Epithelial cell of alveolus of lung (primary cell): ENCODE data around the gene SUV39H2. TPM values are rescaled to one million over a fixed set of nuclear protein-coding genes. Genes with fewer than 3 reads are reported as not detected.

Experiments
- total RNA-seq: library from RNA; depleted of rRNA; stranded (reverse); fragments of >200 nt; gene quantifications from 2 replicates; pipeline ENCODE4 v1.2.1, GENCODE V29; 2015

Gene SUV39H2
- total RNA-seq, result 6.0 and 13.4 TPM in 2 replicates

GRCh38 chr10:14878266-14879123 is at the start of gene SUV39H2:
TSS of gene SUV39H2 (plus strand) at chr10:14878866. CDS start at chr10:14878889, 23 bp downstream.

GRCh38 chr10:14837757-14838581 is 40.7 kb upstream of the SUV39H2 start, which contains the start of the genes CDNF, HSPA14 and MSANTD7:
TSS of gene CDNF (minus strand) at chr10:14838037. CDS start at chr10:14837946, 91 bp downstream.
TSS of gene HSPA14 (plus strand) at chr10:14838306. CDS start at chr10:14838403, 97 bp downstream.
TSS of gene MSANTD7 (plus strand) at chr10:14838306. CDS start at chr10:14842285, 3,979 bp downstream.

Other genes with a start within 250 kb of the SUV39H2 start
- 22.1 and 33.1 TPM in 2 replicates for gene FAM107B, start 104.0 kb upstream of the SUV39H2 start, total RNA-seq
- 0.78 and 3.8 TPM in 2 replicates for gene CDNF, start 40.8 kb upstream of the SUV39H2 start, total RNA-seq
- gene HSPA14, start 40.6 kb upstream of the SUV39H2 start, total RNA-seq, result 12.4 and 13.5 TPM in 2 replicates
- gene MSANTD7, start 40.6 kb upstream of the SUV39H2 start, total RNA-seq, result 10.6 and 12.1 TPM in 2 replicates
- 4.6 and 5.7 TPM in 2 replicates for gene DCLRE1C, start 75.2 kb downstream of the SUV39H2 start, total RNA-seq
- not detected in 2 replicates for gene MEIG1, start 80.5 kb downstream of the SUV39H2 start, total RNA-seq
- gene OLAH, start 165.1 kb downstream of the SUV39H2 start, total RNA-seq, result 0.65 TPM in 1 of 2 replicates, not detected in the other
- 0.40 and 1.9 TPM in 2 replicates for gene ACBD7, start 209.9 kb downstream of the SUV39H2 start, total RNA-seq
- 15.4 and 15.8 TPM in 2 replicates for gene RPP38, start 218.5 kb downstream of the SUV39H2 start, total RNA-seq